ENCODE data around the gene FAM131A. TPM values are rescaled to one million over a fixed set of nuclear protein-coding genes. Genes with fewer than 3 reads are reported as not detected.

FAM131A gene
- total and polyA plus RNA-seq, 9 of the 15 experiments (the other 6 are each of a cell fraction or from before 2014, with no cell fraction given): 0.48 to 11.1 (median 4.3) TPM

DNA sequence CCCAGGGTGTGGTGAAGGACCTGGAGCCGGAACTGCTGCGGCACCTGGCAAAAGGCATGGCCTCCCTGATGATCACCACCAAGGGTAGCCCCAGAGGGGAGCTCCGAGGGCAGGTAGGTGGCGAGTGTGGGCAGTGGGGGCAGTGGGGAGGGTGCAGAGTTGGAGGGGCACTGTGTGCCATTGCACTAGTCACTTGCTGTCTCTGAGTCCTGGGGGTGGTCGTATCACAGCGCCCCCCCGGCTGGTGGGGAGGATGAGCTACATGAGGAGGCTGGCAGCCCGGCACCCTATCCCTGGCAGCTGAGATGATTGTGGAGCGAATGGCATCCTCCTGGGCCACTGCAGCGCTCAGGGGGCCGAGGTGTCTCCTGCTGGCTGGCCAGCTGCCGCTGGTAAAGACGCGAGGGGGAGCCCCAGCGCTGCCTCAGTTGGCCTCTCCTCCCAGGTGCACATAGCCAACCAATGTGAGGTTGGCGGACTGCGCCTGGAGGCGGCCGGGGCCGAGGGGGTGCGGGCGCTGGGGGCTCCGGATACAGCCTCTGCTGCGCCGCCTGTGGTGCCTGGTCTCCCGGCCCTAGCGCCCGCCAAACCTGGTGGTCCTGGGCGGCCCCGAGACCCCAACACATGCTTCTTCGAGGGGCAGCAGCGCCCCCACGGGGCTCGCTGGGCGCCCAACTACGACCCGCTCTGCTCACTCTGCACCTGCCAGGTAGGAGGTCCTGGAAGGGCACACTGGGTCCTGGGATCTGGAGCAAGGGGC, 48.8 kb downstream of the FAM131A start:
- no peak overlapping the region for H3K4me2 ChIP-seq (ENCODE audit: insufficient read depth, low read length)
- H3K4me1 ChIP-seq (replicated peaks in 1 of 2; ENCODE audit: control insufficient read depth in 2 of 2, insufficient read depth in 2 of 2, low read length in 2 of 2): peaks cover 0 to 17% of the 10 kb centered on the region in 2 experiments; a peak in 2 of 5 replicates
- no peak overlapping the region for H3K9ac ChIP-seq (ENCODE audit: insufficient read depth in 1 of 2, low read depth in 2 of 2, low read length in 2 of 2)
- H3K36me3 ChIP-seq (ENCODE audit: control insufficient read depth, insufficient read depth, low read length): no peaks in the 10 kb centered on the region
- FAIRE-seq (no peak), DNase-seq (ENCODE audit: extremely low read depth in 1 of 4, low spot score in 3 of 4) (no peak), ATAC-seq (no peak)
- TF ChIP-seq AFF4 (CRISPR knock-in tag; IDR thresholded peaks at IDR 0.05) (no peak), ZBTB7A (IDR thresholded peaks at IDR 0.05; ENCODE audit: borderline replicate concordance, control insufficient read depth, low read depth, low read length) (peak; percentile 47; the same call in 1 of the 2 replicates)
- no peak overlapping the region for H2AFZ ChIP-seq (ENCODE audit: low read depth, low read length)
- H4K20me1 ChIP-seq (replicated peaks; ENCODE audit: control insufficient read depth, insufficient read depth, low read length): peaks cover 5% of the 10 kb centered on the region
- H3K27ac ChIP-seq (ENCODE audit: extremely low read depth, low read depth, low read length): no peak overlapping the region
- 3% methylated on average over 24 of the region's 37 CpGs for WGBS (ENCODE audit: insufficient coverage, low coverage, missing lambda C conversion rate)
- H3K79me2 ChIP-seq (ENCODE audit: control insufficient read depth, insufficient read depth, low read length): no peaks in the 10 kb centered on the region
- intact Hi-C loops (cut with micrococcal nuclease) (loop anchor here (10.0 kb wide), 1 partner anchor 329 kb away; the partner anchor contains the start of gene MAGEF1), in situ Hi-C loops (cut with MboI) (no loop called here)
- CTCF ChIA-PET (ENCODE audit: low intra/inter-chr PET ratio): no interaction called here
- H3K9me3 ChIP-seq (replicated peaks; ENCODE audit: control insufficient read depth, insufficient read depth, low read depth, low read length): no peaks in the 10 kb centered on the region
- POLR2A ChIA-PET: interaction anchor here (1.1 to 1.6 kb wide), 2 partner anchors 13 to 143 kb away, joined by 4 read pairs; no protein-coding TSS in a partner anchor
- peaks cover 19 to 75% of the 10 kb centered on the region in 2 experiments; a peak in 4 of 5 replicates for H3K27me3 ChIP-seq (ENCODE audit: control insufficient read depth in 2 of 2, insufficient read depth in 2 of 2, low read length in 2 of 2)
- BruUV-seq (replicated peaks): no TSS peak
- no peaks in the 10 kb centered on the region for H3K9me1 ChIP-seq (ENCODE audit: control insufficient read depth, insufficient read depth, low read length)
- no peak overlapping the region for H3K4me3 ChIP-seq
